GM21528 (cell line): ENCODE measurements around the gene GALK2.
"Not testable (repeated sequence)": the region's sequence is repeated elsewhere in the genome, so short reads cannot be mapped to it uniquely, and the experiment has no call there.

Source experiments
- ATAC-seq: cut with Tn5 transposase; IDR thresholded peaks from one replicate; pipeline ENCODE4 v1.9.1; 2021; ENCODE audit warnings: mild to moderate bottlenecking, moderate library complexity; ENCODE audit not compliant: unreplicated experiment, low FRiP score

GALK2 gene

GRCh38 chr15:49328941-49329340 is 158.9 kb downstream of the GALK2 start:
- ATAC-seq: no peak

GRCh38 chr15:49330166-49330565 is 160.1 kb downstream of the GALK2 start:
- no peak for ATAC-seq

- no peak for ATAC-seq
These were observed 161.4 kb downstream of the GALK2 start for GRCh38 chr15:49331442-49331841.

- no peak for ATAC-seq
These were observed 161.9 kb downstream of the GALK2 start for GRCh38 chr15:49331951-49332350.

- ATAC-seq: no peak
These were observed 169.6 kb downstream of the GALK2 start for GRCh38 chr15:49339656-49340055.

- ATAC-seq: no peak
These were observed 173.5 kb downstream of the GALK2 start for GRCh38 chr15:49343546-49343945.

GRCh38 chr15:49354439-49354838 is 184.4 kb downstream of the GALK2 start:
- not testable (repeated sequence) for ATAC-seq

- ATAC-seq: no peak
These were observed 191.3 kb downstream of the GALK2 start for GRCh38 chr15:49361370-49361769.

- ATAC-seq: no peak
These were observed 196.4 kb downstream of the GALK2 start for GRCh38 chr15:49366496-49366895.

GRCh38 chr15:49370782-49371181 is 200.7 kb downstream of the GALK2 start:
- ATAC-seq: no peak

GRCh38 chr15:49372366-49372765 is 202.3 kb downstream of the GALK2 start:
- no peak for ATAC-seq

- no peak for ATAC-seq
These were observed 209.9 kb downstream of the GALK2 start for GRCh38 chr15:49379996-49380395.

GRCh38 chr15:49380912-49381311 is 210.9 kb downstream of the GALK2 start:
- ATAC-seq: no peak
